Measurements from ENCODE around the gene LYL1.

DNA sequence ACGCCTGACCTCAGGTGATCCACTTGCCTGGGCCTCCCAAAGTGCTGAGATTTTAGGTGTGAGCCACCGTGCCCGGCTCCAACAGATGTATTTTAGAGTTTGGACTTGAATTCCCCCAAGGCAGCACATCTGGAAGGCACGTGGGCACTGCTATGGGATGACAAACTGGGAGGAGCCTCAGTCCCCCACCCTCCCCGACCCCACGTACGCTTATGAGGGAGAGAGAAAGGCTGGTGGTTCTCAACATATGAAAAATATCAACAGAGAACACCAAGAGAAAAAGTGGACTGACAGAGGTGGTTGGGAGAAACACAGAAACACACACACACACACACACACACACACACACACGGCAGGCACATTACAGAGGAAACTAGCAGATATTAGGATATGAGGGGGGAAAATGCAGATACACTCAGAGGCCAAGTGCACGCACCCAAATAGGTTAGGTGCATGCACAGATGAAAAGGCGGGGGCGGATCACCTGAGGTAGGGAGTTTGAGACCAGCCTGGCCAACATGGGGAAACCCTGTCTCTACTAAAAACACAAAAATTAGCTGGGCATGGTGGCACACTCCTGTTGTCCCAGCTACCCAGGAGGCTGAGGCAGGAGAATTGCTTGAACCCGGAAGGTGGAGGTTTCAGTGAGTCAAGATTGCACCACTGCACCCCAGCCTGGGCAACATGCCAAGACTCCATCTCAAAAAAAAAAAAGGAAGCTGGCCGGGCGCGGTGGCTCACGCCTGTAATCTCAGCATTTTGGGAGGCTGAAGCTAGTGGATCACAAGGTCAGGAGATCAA is 44.3 kb upstream of the LYL1 start:
- TF ChIP-seq, protein P1, sequence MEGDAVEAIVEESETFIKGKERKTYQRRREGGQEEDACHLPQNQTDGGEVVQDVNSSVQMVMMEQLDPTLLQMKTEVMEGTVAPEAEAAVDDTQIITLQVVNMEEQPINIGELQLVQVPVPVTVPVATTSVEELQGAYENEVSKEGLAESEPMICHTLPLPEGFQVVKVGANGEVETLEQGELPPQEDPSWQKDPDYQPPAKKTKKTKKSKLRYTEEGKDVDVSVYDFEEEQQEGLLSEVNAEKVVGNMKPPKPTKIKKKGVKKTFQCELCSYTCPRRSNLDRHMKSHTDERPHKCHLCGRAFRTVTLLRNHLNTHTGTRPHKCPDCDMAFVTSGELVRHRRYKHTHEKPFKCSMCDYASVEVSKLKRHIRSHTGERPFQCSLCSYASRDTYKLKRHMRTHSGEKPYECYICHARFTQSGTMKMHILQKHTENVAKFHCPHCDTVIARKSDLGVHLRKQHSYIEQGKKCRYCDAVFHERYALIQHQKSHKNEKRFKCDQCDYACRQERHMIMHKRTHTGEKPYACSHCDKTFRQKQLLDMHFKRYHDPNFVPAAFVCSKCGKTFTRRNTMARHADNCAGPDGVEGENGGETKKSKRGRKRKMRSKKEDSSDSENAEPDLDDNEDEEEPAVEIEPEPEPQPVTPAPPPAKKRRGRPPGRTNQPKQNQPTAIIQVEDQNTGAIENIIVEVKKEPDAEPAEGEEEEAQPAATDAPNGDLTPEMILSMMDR (conservative IDR thresholded peaks at IDR 0.05; ENCODE audit: low read depth, low read length): no peak
- TF ChIP-seq POLR2A (IDR thresholded peaks at IDR 0.05; ENCODE audit: low read depth, low read length) (no peak), RFX5 (IDR thresholded peaks at IDR 0.05; ENCODE audit: low read depth, low read length) (no peak), CEBPB (IDR thresholded peaks at IDR 0.05; ENCODE audit: low read depth, low read length) (no peak), BHLHE40 (IDR thresholded peaks at IDR 0.05; ENCODE audit: low read depth, low read length) (no peak), FOS (IDR thresholded peaks at IDR 0.05; ENCODE audit: low read depth, low read length) (no peak), RCOR1 (IDR thresholded peaks at IDR 0.05; ENCODE audit: insufficient replicate concordance, low read length) (no peak)
- TF ChIP-seq, protein P2, sequence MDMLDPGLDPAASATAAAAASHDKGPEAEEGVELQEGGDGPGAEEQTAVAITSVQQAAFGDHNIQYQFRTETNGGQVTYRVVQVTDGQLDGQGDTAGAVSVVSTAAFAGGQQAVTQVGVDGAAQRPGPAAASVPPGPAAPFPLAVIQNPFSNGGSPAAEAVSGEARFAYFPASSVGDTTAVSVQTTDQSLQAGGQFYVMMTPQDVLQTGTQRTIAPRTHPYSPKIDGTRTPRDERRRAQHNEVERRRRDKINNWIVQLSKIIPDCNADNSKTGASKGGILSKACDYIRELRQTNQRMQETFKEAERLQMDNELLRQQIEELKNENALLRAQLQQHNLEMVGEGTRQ (IDR thresholded peaks at IDR 0.05; ENCODE audit: low read depth, low read length): no peak
